Heart right ventricle (tissue), 16 donors: ENCODE data around the gene GSE1. TPM values are rescaled to one million over a fixed set of nuclear protein-coding genes. Genes with fewer than 3 reads are reported as not detected.

Experiments
- ATAC-seq, 8 donors: fragments of 200-7000 bp; cut with Tn5 transposase; one replicate each; pipeline ENCODE4 v1.9.1; 2020; ENCODE audit warnings: mild to moderate bottlenecking in 8 of 8, moderate library complexity in 8 of 8, moderate number of reproducible peaks in 1 of 8
- DNase-seq, 2 donors: peaks; one replicate each; pipeline ENCODE4 v3.0.0-alpha.2; 2020
- H3K27ac ChIP-seq, 10 donors: fragments of 200-600 bp; sonication (generic) in 2 of 10; one replicate each; pipeline versions ENCODE4 v1.5.0 to v1.8.0; 2020 to 2022; ENCODE audit warnings: mild to moderate bottlenecking in 3 of 10
- H3K27me3 ChIP-seq, 7 donors: fragments of 200-600 bp; one replicate each; pipeline ENCODE4 v1.8.0; 2021 to 2022; ENCODE audit warnings: mild to moderate bottlenecking in 2 of 7
- H3K36me3 ChIP-seq, 9 donors: fragments of 200-600 bp; sonication (generic) in 1 of 9; one replicate each; pipeline versions ENCODE4 v1.5.0 to v1.8.0; 2020 to 2022; ENCODE audit warnings: mild to moderate bottlenecking in 2 of 9
- H3K4me1 ChIP-seq, 9 donors: fragments of 200-600 bp; sonication (generic) in 1 of 9; one replicate each; pipeline versions ENCODE4 v1.5.0 to v1.8.0; 2020 to 2022; ENCODE audit warnings: mild to moderate bottlenecking in 4 of 9
- H3K4me3 ChIP-seq, 10 donors: fragments of 200-600 bp; sonication (generic) in 2 of 10; one replicate each; pipeline versions ENCODE4 v1.5.0 to v1.8.0; 2020 to 2022; ENCODE audit warnings: mild to moderate bottlenecking in 7 of 10, moderate library complexity in 2 of 10
- H3K9me3 ChIP-seq, 11 donors: fragments of 200-600 bp in 10 of 11; sonication (generic) in 2 of 11; one replicate each; pipeline versions ENCODE4 v1.5.0 to v1.8.0; 2013 to 2022; ENCODE audit warnings: mild to moderate bottlenecking in 2 of 11, control low read depth in 1 of 11, moderate library complexity in 1 of 11
- WGBS, 2 donors: extraction: QIAGEN DNeasy Blood & Tissue Kit; methylation state at CpG; one replicate each; pipeline ENCODE4 v1.1.7; 2013; ENCODE audit warnings: inconsistent platforms in 1 of 2; 5-methylcytosine and 5-hydroxymethylcytosine counted together
- intact Hi-C, 10 donors: fragments of 100-400 bp; cut with DNase I; formaldehyde crosslinking; loops; one replicate each; pipeline versions ENCODE4 v1.11.1 to v1.14.2; 2022
- polyA plus RNA-seq, 2 donors: library from polyadenylated mRNA; stranded (reverse); fragments of 200-250 nt; gene quantifications; one replicate each; pipeline ENCODE4 v1.2.3, GENCODE V29; 2013
- total RNA-seq, 10 donors: library from RNA; stranded (reverse); fragmentation: NEBNext Ultra II Directional in 3 of 10; extraction: Animal tissue kit (Norgen Biotek cat#: 25700) in 3 of 10; gene quantifications; one replicate each; pipeline versions ENCODE4 v1.2.1 to v1.2.4, GENCODE V29; 2021 to 2023
- TF ChIP-seq, protein P1 (sequence below), 9 donors: fragments of 200-600 bp; sonication (generic) in 2 of 9; IDR thresholded peaks; one replicate each; pipeline versions ENCODE4 v1.5.0 to v1.8.0; 2021 to 2022; ENCODE audit warnings: antibody characterized with exemption in 9 of 9, mild to moderate bottlenecking in 5 of 9, moderate library complexity in 1 of 9
- donor health status: Arrhythmogenic right ventricular cardiomyopathy.
- donor health status: ischemic (EF 13 %, LVEDD 7.1; RV severe dilation, severe dysfunction).
- donor health status: healthy with polysubstance abuse.
- donor health status: DM: no; HTN: yes; CAD: no.
- donor health status: DM: no; HTN: no; CAD: no.
- donor health status: ischemic (EF 25% LVEDD 6.9; RV normal size, moderate dysfunction).
- donor health status: ischemic (EF 25% LVEDD 5.7; RV mildly dilated, moderate dysfunction).
- donor health status: healthy.
- donor health status: DM: yes; HTN: yes; CAD: no.
- donor health status: Ischemic cardiomyopathy.
- donor health status: ischemic (EF 35%, LVEDD 5.7; RV mildly dilated, moderate dysfunction).
- donor health status: nonischemic (EF 11% LVEDD 7.7; RV severe dilation, severe dysfunction).
- donor health status: DM: yes; HTN: yes; CAD: no.
- donor health status: PGD.
- donor health status: ischemic (EF 29% LVEDD 5.4; RV normal size, mild dysfunction).
- donor health status: nonischemic (EF 23%, LVEDD 6.1; RV moderate dilation, normal function).

GSE1 gene
- total and polyA plus RNA-seq, 12 donors = 15.6 to 53.2 (median 32.6) TPM

DNA sequence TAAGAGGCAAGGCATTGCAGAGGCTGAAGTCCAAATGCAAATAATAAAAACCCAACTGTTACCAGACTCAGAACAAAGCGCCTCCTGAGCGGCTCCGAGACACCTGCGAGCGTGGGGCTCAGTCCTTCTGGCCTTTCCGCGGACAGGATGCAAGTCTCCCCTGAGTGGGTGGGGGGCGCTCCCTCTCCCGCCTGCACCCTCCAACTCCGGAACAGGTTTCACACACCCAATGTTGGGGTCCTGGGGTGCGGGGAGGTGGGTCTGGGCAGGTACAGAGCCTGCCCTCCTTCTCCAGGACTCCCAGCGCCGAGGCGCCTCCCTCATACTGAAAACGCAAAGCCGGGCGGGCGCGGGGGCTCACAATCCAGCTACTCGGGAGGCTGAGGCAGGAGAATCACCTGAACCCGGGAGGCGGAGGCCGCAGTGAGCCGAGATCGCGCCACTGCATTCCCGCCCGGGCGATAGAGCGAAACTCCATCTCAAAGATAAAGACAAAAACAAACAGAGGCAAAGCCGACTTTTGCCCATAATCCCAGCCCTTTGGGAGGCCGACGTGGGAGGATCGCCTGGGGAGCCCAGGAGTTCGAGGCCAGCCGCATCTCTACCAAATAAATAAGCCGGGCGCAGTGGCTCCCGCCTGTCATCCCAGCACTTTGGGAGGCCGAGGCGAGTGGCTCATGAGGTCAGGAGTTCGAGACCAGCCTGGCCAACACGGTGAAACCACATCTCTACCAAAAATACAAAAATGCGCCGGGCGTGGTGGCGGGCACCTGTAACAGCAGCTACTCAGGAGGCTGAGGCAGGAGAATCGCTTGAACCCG lies 74.7 kb downstream of the GSE1 start:
- Histone ChIP-seq H3K27ac (no peak overlapping the region), H3K36me3 (no peaks in the 10 kb centered on the region), H3K9me3 (no peaks in the 10 kb centered on the region), H3K4me3 (peak overlapping the region; percentile 53 to 84 (median 68)), H3K4me1 (peaks cover 0 to 19% (median 13%) of the 10 kb centered on the region in 9 donors), H3K27me3 (peaks cover 0 to 6% (median 0%) of the 10 kb centered on the region in 7 donors)
- DNase-seq (no peak), ATAC-seq (no peak)
- 77 to 86% methylated on average over 49 of the region's 49 CpGs for WGBS, 2 donors
- intact Hi-C loops = no loop called here
- TF ChIP-seq, protein P1, sequence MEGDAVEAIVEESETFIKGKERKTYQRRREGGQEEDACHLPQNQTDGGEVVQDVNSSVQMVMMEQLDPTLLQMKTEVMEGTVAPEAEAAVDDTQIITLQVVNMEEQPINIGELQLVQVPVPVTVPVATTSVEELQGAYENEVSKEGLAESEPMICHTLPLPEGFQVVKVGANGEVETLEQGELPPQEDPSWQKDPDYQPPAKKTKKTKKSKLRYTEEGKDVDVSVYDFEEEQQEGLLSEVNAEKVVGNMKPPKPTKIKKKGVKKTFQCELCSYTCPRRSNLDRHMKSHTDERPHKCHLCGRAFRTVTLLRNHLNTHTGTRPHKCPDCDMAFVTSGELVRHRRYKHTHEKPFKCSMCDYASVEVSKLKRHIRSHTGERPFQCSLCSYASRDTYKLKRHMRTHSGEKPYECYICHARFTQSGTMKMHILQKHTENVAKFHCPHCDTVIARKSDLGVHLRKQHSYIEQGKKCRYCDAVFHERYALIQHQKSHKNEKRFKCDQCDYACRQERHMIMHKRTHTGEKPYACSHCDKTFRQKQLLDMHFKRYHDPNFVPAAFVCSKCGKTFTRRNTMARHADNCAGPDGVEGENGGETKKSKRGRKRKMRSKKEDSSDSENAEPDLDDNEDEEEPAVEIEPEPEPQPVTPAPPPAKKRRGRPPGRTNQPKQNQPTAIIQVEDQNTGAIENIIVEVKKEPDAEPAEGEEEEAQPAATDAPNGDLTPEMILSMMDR (IDR thresholded peaks at IDR 0.05) = no peak

DNA sequence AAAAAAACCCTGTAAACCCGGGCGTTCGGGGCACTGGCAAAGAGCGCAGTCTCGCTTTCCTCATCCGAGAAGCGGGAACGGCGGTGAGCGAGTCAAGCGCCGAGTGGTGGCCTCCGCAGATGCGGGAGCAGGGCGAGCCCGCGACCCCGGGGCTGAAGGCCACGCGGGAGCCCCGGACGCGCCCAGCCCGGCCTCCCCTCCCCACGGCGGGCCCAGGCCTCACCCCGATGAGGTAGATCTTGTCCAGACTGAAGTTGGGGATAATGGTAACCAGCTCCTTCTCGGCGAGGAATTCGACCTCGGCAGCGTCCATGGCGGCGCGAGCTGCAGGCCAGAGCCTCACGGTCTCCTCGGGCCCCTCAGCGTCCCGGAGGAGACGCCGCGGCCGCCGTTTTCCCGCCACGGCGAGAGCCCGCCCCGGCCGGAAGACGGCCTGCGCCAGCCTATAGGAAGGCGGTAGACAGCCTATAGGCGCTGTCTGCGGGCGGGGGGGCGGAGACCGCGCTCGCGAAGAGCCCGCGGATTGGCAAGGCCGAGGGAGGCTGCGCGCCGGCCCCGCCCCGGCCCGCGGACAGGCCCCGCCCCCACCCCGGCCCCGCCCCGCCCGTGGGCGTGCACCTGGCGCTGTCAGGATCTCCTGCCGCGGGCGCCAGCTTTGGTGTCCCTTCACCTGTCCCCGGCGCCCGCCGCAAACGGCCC lies 75.6 kb downstream of the GSE1 start, which contains the start of gene GINS2:
GINS2 (minus strand) TSS at position 369 of the 699 bp plus-strand sequence; CDS start at position 313, 56 bp downstream.
- intact Hi-C loops = no loop called here
- DNase-seq (peak; percentile 82 to 91), ATAC-seq (peak; percentile 99 to 100 (median 100))
- Histone ChIP-seq H3K9me3 (no peaks in the 10 kb centered on the region), H3K36me3 (no peaks in the 10 kb centered on the region), H3K27ac (no peak within 1 kb of the TSS), H3K4me1 (peaks cover 0 to 19% (median 13%) of the 10 kb centered on the region in 9 donors), H3K27me3 (peaks cover 0 to 6% (median 0%) of the 10 kb centered on the region in 7 donors), H3K4me3 (peak within 1 kb of the TSS; percentile 53 to 84 (median 68))
- TF ChIP-seq, protein P1 (IDR thresholded peaks at IDR 0.05) = no peak
- 1 to 3% methylated on average over 73 to 86 of the region's 86 CpGs for WGBS, 2 donors

DNA sequence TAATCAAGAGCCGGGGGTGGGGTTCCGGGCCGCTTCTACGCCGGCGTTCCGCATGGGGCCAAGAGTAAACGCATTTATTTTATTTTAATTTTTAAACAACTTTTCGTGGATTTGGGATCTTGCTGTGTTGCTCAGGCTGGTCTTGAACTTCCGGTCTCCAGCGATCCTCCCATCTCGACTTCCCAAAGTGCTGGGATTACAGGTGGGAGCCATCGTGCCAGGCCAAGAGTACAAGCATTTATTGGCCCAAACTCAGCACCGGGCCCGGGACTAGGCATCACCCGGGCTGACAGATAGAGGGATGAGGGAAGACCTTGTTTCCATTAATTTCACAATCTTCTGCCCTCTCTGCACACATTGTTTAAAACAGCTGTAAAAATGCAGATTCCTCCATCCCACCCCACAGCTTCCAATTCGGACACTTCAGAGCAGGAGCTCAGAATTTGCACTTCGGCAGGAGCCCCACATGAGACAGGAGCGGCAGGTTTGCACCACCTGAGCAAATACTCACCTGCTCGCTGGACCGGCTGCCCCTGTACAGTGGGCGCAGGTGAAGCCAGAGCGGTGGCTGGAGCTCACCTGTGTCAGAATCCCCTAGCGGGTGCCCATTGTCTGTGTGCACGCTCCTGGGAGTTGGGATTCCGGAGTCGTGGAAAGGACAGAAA lies 76.3 kb downstream of the GSE1 start:
- peaks cover 0 to 19% (median 13%) of the 10 kb centered on the region in 9 donors for H3K4me1 ChIP-seq
- DNase-seq = no peak
- WGBS, 2 donors = 43 to 45% methylated on average over 27 of the region's 27 CpGs
- no peak overlapping the region for H3K27ac ChIP-seq
- peaks cover 0 to 6% (median under 1%) of the 10 kb centered on the region in 7 donors for H3K27me3 ChIP-seq
- intact Hi-C loops = no loop called here
- H3K36me3 ChIP-seq = no peaks in the 10 kb centered on the region
- H3K4me3 ChIP-seq = peak overlapping the region in 9 of 10 donors; percentile 53 to 84 (median 71)
- TF ChIP-seq, protein P1 (IDR thresholded peaks at IDR 0.05) = no peak
- ATAC-seq = no peak
- no peaks in the 10 kb centered on the region for H3K9me3 ChIP-seq

DNA sequence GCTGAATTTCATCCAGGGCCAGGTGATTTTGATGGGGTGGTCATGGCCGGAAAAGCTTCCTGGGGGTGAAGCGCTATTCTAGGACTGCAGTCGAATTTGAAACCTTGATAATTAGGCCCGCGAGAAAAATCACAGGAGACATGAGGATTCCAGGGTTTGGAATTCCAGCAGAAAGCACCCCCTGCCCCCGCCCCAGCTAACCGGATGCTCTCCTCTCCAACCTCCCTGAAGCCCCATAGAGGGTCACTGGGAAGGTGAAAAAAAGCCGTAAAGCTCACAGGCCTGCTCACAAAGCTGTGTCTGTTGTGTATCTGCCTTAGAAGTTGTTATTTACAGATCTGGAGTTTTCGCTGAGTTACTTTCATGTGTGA lies 76.8 kb downstream of the GSE1 start:
- intact Hi-C loops = no loop called here
- 55 to 70% methylated on average over 9 of the region's 9 CpGs for WGBS, 2 donors
- TF ChIP-seq, protein P1 (IDR thresholded peaks at IDR 0.05) = no peak
- ATAC-seq (no peak), DNase-seq (no peak)
- Histone ChIP-seq H3K27ac (no peak overlapping the region), H3K4me3 (no peak overlapping the region), H3K36me3 (no peaks in the 10 kb centered on the region), H3K4me1 (peaks cover 0 to 19% (median 13%) of the 10 kb centered on the region in 9 donors), H3K27me3 (peaks cover 0 to 6% (median 5%) of the 10 kb centered on the region in 7 donors), H3K9me3 (no peaks in the 10 kb centered on the region)
